CD14-positive monocyte (primary cell): ENCODE results near the gene RSL24D1. TPM values are rescaled to one million over a fixed set of nuclear protein-coding genes. Genes with fewer than 3 reads are reported as not detected.

Source experiments
- DNase-seq, 3 donors: peaks; one replicate each; pipeline ENCODE4 v3.0.0-alpha.2; 2011 to 2022
- H2AFZ ChIP-seq: 2 replicates; pipeline ENCODE4 v1.6.0; 2012; ENCODE audit warnings: mild to moderate bottlenecking, low read depth, low read length, inconsistent platforms; ENCODE audit not compliant: insufficient read depth, poor library complexity, severe bottlenecking
- H3K27ac ChIP-seq, 2 donors: 1 replicate in 1 of 2; 2 replicates in 1 of 2; pipeline ENCODE4 v1.5.1; 2012 to 2013; ENCODE audit warnings: low read length in 2 of 2, control low read depth in 1 of 2, inconsistent platforms in 1 of 2, low read depth in 1 of 2, mild to moderate bottlenecking in 1 of 2
- H3K27me3 ChIP-seq, 2 donors: one replicate each; pipeline versions ENCODE4 v1.6.0 to v1.6.1; 2011 to 2013; ENCODE audit warnings: low read length in 2 of 2; ENCODE audit not compliant: control insufficient read depth in 2 of 2, insufficient read depth in 2 of 2
- H3K36me3 ChIP-seq, 2 donors: replicated peaks in 1 of 2; 1 replicate in 1 of 2; 2 replicates in 1 of 2; pipeline versions ENCODE4 v1.5.1 to v1.6.1; 2012 to 2013; ENCODE audit warnings: low read length in 2 of 2, control low read depth in 1 of 2, inconsistent platforms in 1 of 2, mild to moderate bottlenecking in 1 of 2; ENCODE audit not compliant: insufficient read depth in 2 of 2, control insufficient read depth in 1 of 2
- H3K4me1 ChIP-seq, 2 donors: 1 replicate in 1 of 2; 2 replicates in 1 of 2; pipeline versions ENCODE4 v1.5.1 to v1.6.1; 2012 to 2013; ENCODE audit warnings: low read length in 2 of 2, control low read depth in 1 of 2, inconsistent platforms in 1 of 2, mild to moderate bottlenecking in 1 of 2, moderate library complexity in 1 of 2; ENCODE audit not compliant: insufficient read depth in 2 of 2, control insufficient read depth in 1 of 2
- H3K4me2 ChIP-seq: replicated peaks from 2 replicates; pipeline ENCODE3; 2012; ENCODE audit warnings: low read length, moderate library complexity, mild to moderate bottlenecking; ENCODE audit not compliant: poor library complexity, severe bottlenecking; ENCODE audit errors: extremely low read depth
- H3K4me3 ChIP-seq, 3 experiments: fragments of 200-600 bp in 1 of 3; sonication (generic) in 1 of 3; replicated peaks in 1 of 3; 1 replicate in 2 of 3; 2 replicates in 1 of 3; pipeline ENCODE4 v1.5.1; 2011 to 2013; ENCODE audit warnings: low read length in 3 of 3, mild to moderate bottlenecking in 3 of 3, control low read depth in 2 of 3, low read depth in 2 of 3, inconsistent platforms in 1 of 3, moderate library complexity in 1 of 3
- H3K79me2 ChIP-seq: 2 replicates; pipeline ENCODE4 v1.6.0; 2012; ENCODE audit warnings: mild to moderate bottlenecking, control low read depth, inconsistent platforms, low read length, moderate library complexity; ENCODE audit not compliant: insufficient read depth
- H3K9ac ChIP-seq: 2 replicates; pipeline ENCODE4 v1.6.0; 2017; ENCODE audit warnings: low read length, mild to moderate bottlenecking; ENCODE audit not compliant: insufficient read depth, poor library complexity, severe bottlenecking
- H3K9me3 ChIP-seq, 2 donors: replicated peaks in 1 of 2; 1 replicate in 1 of 2; 2 replicates in 1 of 2; pipeline versions ENCODE4 v1.5.1 to v1.6.1; 2012 to 2013; ENCODE audit warnings: low read length in 2 of 2, control low read depth in 1 of 2; ENCODE audit not compliant: control insufficient read depth in 1 of 2, insufficient read depth in 1 of 2
- H4K20me1 ChIP-seq: 2 replicates; pipeline ENCODE4 v1.6.0; 2012; ENCODE audit warnings: mild to moderate bottlenecking, low read length, control low read depth, moderate library complexity; ENCODE audit not compliant: insufficient read depth
- H3K27ac Mint-ChIP-seq, 7 donors: one replicate each; pipeline ENCODE4 v1.8.0; 2020; ENCODE audit warnings: mild to moderate bottlenecking in 7 of 7, mixed read lengths in 7 of 7, moderate library complexity in 6 of 7, inconsistent platforms in 2 of 7
- H3K27me3 Mint-ChIP-seq, 3 donors: one replicate each; pipeline ENCODE4 v1.8.0; 2021 to 2022; ENCODE audit warnings: low read depth in 3 of 3, mild to moderate bottlenecking in 3 of 3, mixed read lengths in 3 of 3, moderate library complexity in 3 of 3, inconsistent platforms in 1 of 3
- H3K36me3 Mint-ChIP-seq, 2 donors: one replicate each; pipeline ENCODE4 v1.8.0; 2020; ENCODE audit warnings: mixed read lengths in 2 of 2, inconsistent platforms in 1 of 2, mild to moderate bottlenecking in 1 of 2
- H3K4me1 Mint-ChIP-seq: one replicate; pipeline ENCODE4 v1.8.0; 2020; ENCODE audit warnings: mild to moderate bottlenecking, mixed read lengths
- H3K4me3 Mint-ChIP-seq, 2 donors: one replicate each; pipeline ENCODE4 v1.8.0; 2020; ENCODE audit warnings: mild to moderate bottlenecking in 2 of 2, mixed read lengths in 2 of 2, moderate library complexity in 1 of 2
- H3K9me3 Mint-ChIP-seq, 7 donors: one replicate each; pipeline ENCODE4 v1.8.0; 2020 to 2022; ENCODE audit warnings: mixed read lengths in 7 of 7, mild to moderate bottlenecking in 6 of 7, moderate library complexity in 6 of 7, inconsistent platforms in 2 of 7
- WGBS: methylation state at CpG from one replicate; pipeline ENCODE4 v1.1.5; 2013; ENCODE audit warnings: missing lambda C conversion rate; ENCODE audit not compliant: insufficient coverage; 5-methylcytosine and 5-hydroxymethylcytosine counted together
- intact Hi-C, 2 donors: fragments of 100-400 bp; cut with micrococcal nuclease; formaldehyde crosslinking; loops; one replicate each; pipeline versions ENCODE4 v1.15.0 to v1.15.1; 2023
- polyA minus RNA-seq: library from RNA; depleted of rRNA, polyadenylated mRNA; stranded (reverse); fragments of >200 nt; gene quantifications from 2 replicates; pipeline ENCODE4 v1.2.3, GENCODE V29; 2012
- polyA plus RNA-seq, 3 donors: library from polyadenylated mRNA; depleted of rRNA in 1 of 3; unstranded in 2 of 3; stranded (reverse) in 1 of 3; fragments of 300-500 nt in 2 of 3; fragments of >200 nt in 1 of 3; fragmentation: Illumina TruSeq in 2 of 3; gene quantifications; 1 replicate in 2 of 3; 2 replicates in 1 of 3; pipeline ENCODE4 v1.2.3, GENCODE V29; 2012 to 2021
- total RNA-seq, 12 experiments: library from RNA in 1 of 12; stranded (reverse) in 1 of 12; fragments of 120-200 nt in 1 of 12; gene quantifications; one replicate each; pipeline ENCODE4 v1.2.4 and lab custom pipeline; 2013 to 2026; ENCODE audit warnings: mixed read lengths in 6 of 12, inconsistent platforms in 1 of 12
- TF ChIP-seq, protein P1 (sequence below): fragments of 200-600 bp; IDR thresholded peaks from one replicate; pipeline ENCODE4 v1.8.0; 2022; ENCODE audit warnings: antibody characterized with exemption, mild to moderate bottlenecking

The RSL24D1 gene
- 117 TPM for total RNA-seq (2013)
- polyA plus RNA-seq, result 10 to 100 TPM; 28.0 to 84.2 (median 73.0) TPM
- 15.7 and 20.1 TPM in 2 replicates for polyA minus RNA-seq
- total RNA-seq (lab: John Stamatoyannopoulos, UW), result 91.6 to 181 (median 139) reads per million in 11 experiments

GRCh38 chr15:55196458-55197361 lies at the start of gene RSL24D1:
Gene RSL24D1, minus strand, starts transcription at chr15:55196941. Its CDS starts 51 bp downstream, at chr15:55196890.
- H3K79me2 ChIP-seq, result peaks cover 54% of the 10 kb centered on the region
- H3K4me3 Mint-ChIP-seq, result no peak within 1 kb of the TSS
- under 1% methylated on average over 56 of the region's 62 CpGs for WGBS
- H2AFZ ChIP-seq, result peak within 1 kb of the TSS; percentile 79
- TF ChIP-seq, protein P1, sequence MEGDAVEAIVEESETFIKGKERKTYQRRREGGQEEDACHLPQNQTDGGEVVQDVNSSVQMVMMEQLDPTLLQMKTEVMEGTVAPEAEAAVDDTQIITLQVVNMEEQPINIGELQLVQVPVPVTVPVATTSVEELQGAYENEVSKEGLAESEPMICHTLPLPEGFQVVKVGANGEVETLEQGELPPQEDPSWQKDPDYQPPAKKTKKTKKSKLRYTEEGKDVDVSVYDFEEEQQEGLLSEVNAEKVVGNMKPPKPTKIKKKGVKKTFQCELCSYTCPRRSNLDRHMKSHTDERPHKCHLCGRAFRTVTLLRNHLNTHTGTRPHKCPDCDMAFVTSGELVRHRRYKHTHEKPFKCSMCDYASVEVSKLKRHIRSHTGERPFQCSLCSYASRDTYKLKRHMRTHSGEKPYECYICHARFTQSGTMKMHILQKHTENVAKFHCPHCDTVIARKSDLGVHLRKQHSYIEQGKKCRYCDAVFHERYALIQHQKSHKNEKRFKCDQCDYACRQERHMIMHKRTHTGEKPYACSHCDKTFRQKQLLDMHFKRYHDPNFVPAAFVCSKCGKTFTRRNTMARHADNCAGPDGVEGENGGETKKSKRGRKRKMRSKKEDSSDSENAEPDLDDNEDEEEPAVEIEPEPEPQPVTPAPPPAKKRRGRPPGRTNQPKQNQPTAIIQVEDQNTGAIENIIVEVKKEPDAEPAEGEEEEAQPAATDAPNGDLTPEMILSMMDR, result peak; percentile 35
- H3K36me3 Mint-ChIP-seq, result peaks cover 17 to 35% of the 10 kb centered on the region in 2 donors
- H4K20me1 ChIP-seq, result peaks cover 48% of the 10 kb centered on the region
- H3K4me1 ChIP-seq, result peaks cover 27 to 34% of the 10 kb centered on the region in 2 donors
- H3K4me3 ChIP-seq, result peak within 1 kb of the TSS; percentile 85 to 87 (median 85)
- H3K4me1 Mint-ChIP-seq, result peaks cover 7% of the 10 kb centered on the region
- H3K9me3 Mint-ChIP-seq, result peaks cover 6 to 15% (median 10%) of the 10 kb centered on the region in 7 donors
- H3K9me3 ChIP-seq, result no peaks in the 10 kb centered on the region
- no peaks in the 10 kb centered on the region for H3K27me3 ChIP-seq
- H3K4me2 ChIP-seq, result peak within 1 kb of the TSS; percentile 91
- no peak within 1 kb of the TSS for H3K27ac Mint-ChIP-seq
- DNase-seq, result peak; percentile 97 to 98 (median 98)
- peak within 1 kb of the TSS; percentile 81 for H3K9ac ChIP-seq
- H3K36me3 ChIP-seq, result peaks cover 8 to 10% of the 10 kb centered on the region in 2 donors
- peaks cover 0 to 3% (median 1%) of the 10 kb centered on the region in 3 donors for H3K27me3 Mint-ChIP-seq
- intact Hi-C loops, result loop anchor here in 1 of 2 donors (5.0 kb wide), 2 partner anchors 96 to 211 kb away; partner anchors contain the start of genes CCPG1 and PIERCE2
- peak within 1 kb of the TSS; percentile 95 to 96 for H3K27ac ChIP-seq

DNA sequence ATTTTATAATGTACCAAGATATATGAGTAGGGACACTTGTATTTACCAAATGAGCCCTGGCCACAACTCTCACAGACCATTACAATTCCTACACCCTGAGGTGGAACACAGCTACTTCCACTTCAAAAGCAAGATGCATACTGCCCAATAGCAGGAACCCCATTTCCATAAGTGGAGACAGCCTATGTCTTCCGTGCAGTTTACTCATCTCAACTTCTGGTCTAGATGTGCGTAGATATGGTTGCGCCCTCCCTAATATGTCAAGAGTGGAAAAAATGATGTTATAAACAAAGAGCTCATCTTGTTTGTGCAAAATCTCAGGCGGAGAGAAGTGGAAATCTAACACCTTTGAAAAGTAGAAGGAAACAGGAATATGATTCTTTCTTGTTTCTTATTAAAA lies 48.3 kb upstream of the RSL24D1 start:
- intact Hi-C loops, result no loop called here
- no peak overlapping the region for H2AFZ ChIP-seq
- no peak overlapping the region for H3K4me3 Mint-ChIP-seq
- H3K79me2 ChIP-seq, result peaks cover 94% of the 10 kb centered on the region
- H3K36me3 ChIP-seq, result peaks cover 5 to 21% of the 10 kb centered on the region in 2 donors
- no peak overlapping the region for H3K9ac ChIP-seq
- H3K27ac ChIP-seq, result peak overlapping the region in 1 of 2 donors; percentile 60
- peak overlapping the region in 4 of 7 donors; percentile 51 to 80 (median 68) for H3K27ac Mint-ChIP-seq
- peaks cover 67% of the 10 kb centered on the region for H3K4me1 Mint-ChIP-seq
- no peaks in the 10 kb centered on the region for H3K27me3 ChIP-seq
- 100% methylated on average over 1 of the region's 4 CpGs for WGBS
- H3K9me3 ChIP-seq, result no peaks in the 10 kb centered on the region
- TF ChIP-seq, protein P1, result no peak
- no peak overlapping the region for H3K4me2 ChIP-seq
- no peak overlapping the region for H3K4me3 ChIP-seq
- no peaks in the 10 kb centered on the region for H3K27me3 Mint-ChIP-seq
- H3K4me1 ChIP-seq, result peaks cover 45 to 55% of the 10 kb centered on the region in 2 donors
- no peaks in the 10 kb centered on the region for H3K9me3 Mint-ChIP-seq
- H3K36me3 Mint-ChIP-seq, result peaks cover 17 to 41% of the 10 kb centered on the region in 2 donors
- H4K20me1 ChIP-seq, result no peaks in the 10 kb centered on the region
- no peak for DNase-seq
